GM15510 (cell line): ENCODE measurements around the gene GPR158.

Source experiments
- POLR2A ChIP-seq: IDR thresholded peaks from 3 replicates; pipeline ENCODE4 v1.6.1; 2011; ENCODE audit warnings: borderline replicate concordance; ENCODE audit not compliant: insufficient read length; ENCODE audit errors: extremely low read depth

The GPR158 gene

DNA sequence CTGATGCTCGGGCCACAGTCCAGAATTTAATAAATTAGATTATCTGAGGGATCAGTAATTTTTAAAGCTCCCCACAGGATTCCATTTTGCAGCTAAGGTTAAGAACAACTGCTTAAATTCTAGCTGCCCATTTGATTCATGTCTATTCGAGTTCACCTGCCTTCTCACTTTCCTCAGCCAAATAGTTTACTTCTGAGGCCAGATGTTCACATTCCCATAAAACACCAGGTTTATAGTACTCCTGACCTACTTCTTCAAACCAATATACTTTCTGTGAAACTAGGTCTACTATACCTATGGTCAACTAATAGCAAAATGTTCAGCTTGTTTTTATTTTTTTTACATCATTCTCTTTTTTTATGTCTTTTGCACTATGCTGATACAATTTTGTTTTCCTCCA is 86.3 kb downstream of the GPR158 start:
- TF ChIP-seq POLR2A, result no peak

- no peak for TF ChIP-seq POLR2A
Measured at GRCh38 chr10:25261558-25261957, 86.8 kb downstream of the GPR158 start.

DNA sequence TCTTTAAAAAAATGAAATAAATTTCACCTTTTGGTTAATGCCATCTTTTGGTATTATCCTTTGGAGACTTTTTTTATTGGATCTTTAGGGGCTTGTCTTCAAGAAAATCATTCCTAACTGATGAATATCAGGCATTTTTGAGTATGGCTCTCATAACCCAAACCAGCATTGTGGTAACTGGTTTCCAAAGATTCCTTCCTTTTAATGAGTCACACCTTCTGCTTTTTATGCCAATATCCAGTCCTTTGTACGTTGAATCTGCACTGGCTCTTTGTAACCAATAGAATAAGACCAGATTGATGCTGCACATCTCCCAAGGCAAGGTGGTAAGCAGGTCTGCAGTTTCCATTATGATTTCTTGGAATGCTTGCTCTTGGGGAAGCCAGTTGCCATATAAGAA is 89.1 kb downstream of the GPR158 start:
- TF ChIP-seq POLR2A, result no peak

DNA sequence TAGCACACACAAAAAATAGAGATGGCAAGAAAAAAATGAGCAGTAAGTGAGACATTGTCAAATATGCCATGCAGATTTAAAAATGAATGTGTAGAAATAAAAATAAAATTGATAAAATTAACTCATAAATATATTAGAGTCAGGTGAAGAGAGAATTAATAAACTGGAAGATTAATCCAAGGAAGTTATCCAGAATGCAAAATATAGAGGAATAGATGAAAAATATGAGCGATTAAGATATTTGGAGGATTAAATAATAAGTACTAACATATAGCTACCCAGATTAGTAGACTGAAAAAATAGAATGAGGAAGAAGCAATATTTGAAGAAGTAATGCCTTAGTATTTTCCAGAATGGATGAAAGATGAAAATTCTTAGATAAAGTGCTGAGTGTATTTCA is 103.4 kb downstream of the GPR158 start:
- TF ChIP-seq POLR2A, result no peak

GRCh38 chr10:25280076-25280475 is 105.3 kb downstream of the GPR158 start:
- TF ChIP-seq POLR2A, result no peak

DNA sequence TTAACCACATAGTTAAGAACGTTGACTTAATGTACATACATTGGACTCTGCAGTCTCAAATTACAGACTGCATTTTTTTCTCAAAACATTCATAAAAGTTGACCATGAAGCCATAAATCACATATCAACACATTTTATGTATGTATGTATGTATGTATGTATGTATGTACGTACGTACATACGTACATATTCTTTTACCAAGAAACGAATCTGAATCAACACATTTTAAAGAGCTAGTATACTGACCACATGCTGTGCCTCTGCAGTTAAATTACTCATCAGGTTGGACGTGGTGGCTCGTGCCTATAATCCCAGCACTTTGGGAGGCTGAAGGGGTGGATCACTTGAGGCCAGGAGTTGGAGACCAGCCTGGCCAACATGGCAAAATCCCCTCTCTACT is 105.8 kb downstream of the GPR158 start:
- no peak for TF ChIP-seq POLR2A

DNA sequence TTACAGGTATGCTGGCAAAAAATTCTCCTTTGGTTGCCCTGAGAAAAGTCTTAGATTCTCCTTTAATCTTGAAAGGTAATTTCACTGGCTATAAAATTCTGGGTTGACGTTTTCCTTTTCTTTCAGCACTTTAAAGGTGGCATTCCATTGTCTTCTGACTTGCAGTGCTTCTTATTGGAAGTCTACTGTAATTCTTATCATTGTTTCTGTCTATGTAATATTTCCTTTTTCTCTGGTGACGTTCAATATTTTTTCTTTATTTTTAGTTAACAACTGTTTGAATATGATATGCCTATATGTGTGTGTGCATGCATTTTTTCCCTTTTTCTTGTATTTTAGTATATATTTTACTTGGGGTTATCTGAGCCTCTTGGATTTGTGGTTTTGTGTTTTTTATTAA is 111.0 kb downstream of the GPR158 start:
- TF ChIP-seq POLR2A, result no peak

DNA sequence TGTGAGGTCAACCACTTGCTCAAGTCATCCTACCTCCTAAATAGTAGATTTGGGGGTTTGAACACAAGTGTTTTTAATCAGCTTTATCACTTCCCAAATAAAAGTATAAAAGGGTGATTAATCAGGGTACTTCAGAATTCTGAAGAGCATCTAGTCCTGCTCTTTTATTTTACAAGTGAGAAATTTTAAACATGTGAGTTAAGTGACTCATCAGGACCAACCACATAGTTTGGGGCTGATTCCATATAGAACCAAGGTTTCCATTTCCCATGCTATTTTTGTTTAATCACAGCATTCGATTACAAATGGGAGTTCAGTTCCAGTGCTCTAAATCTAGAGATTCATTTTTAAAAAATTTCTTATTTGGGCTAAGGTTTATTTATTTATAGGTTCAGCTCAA is 113.4 kb downstream of the GPR158 start:
- no peak for TF ChIP-seq POLR2A

GRCh38 chr10:25294032-25294926 is 119.5 kb downstream of the GPR158 start:
- no peak for TF ChIP-seq POLR2A

- no peak for TF ChIP-seq POLR2A
Measured at GRCh38 chr10:25296324-25296723, 121.5 kb downstream of the GPR158 start.

GRCh38 chr10:25297466-25297865 is 122.7 kb downstream of the GPR158 start:
- TF ChIP-seq POLR2A, result no peak

- TF ChIP-seq POLR2A, result no peak
Measured at GRCh38 chr10:25300073-25300472, 125.3 kb downstream of the GPR158 start.

- TF ChIP-seq POLR2A, result no peak
Measured at GRCh38 chr10:25304606-25305005, 129.8 kb downstream of the GPR158 start.

- no peak for TF ChIP-seq POLR2A
Measured at GRCh38 chr10:25306386-25306785, 131.6 kb downstream of the GPR158 start.

DNA sequence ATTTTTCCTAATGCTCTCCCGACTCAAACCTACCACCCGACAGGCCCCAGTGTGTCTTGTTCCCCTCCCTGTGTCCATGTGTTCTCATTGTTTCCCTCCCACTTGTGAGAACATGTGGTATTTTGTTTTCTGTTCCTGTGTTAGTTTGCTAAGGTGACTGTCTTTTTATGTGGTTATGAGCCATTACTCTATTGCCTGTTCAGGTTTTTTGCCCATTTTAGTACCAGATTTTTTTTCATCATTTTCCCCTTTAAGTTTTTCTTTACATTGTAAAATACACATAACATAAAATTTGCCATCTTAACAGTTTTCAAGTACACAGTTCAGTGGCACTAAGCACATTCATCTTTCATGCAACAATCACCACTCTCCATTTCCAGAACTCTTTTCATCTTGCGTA is 133.5 kb downstream of the GPR158 start:
- TF ChIP-seq POLR2A, result no peak

GRCh38 chr10:25327273-25327672 is 152.5 kb downstream of the GPR158 start:
- no peak for TF ChIP-seq POLR2A
